Activated T-helper 1 cell treated with anti-CD3 and anti-CD28 coated beads, Interleukin-12 subunit alpha, Interleukin-12 subunit beta, Interleukin-2, Interleukin-4 antibody, amounts not matched to agents 30 ng/mL and 10 ng/mL and 1 ng/mL, durations not matched to agents 14 hours and 24 hours and 36 hours (primary cell): Measurements from ENCODE around the gene TBXA2R. TPM values are rescaled to one million over a fixed set of nuclear protein-coding genes. Genes with fewer than 3 reads are reported as not detected.
A peak's percentile ranks its signal among the peaks of the same experiment; 100 is the strongest.
"Not testable (repeated sequence)": the region's sequence is repeated elsewhere in the genome, so short reads cannot be mapped to it uniquely, and the experiment has no call there.

Experiments
- DNase-seq: peaks from one replicate; pipeline ENCODE4 v3.0.0; 2021; ENCODE audit warnings: low spot score
- H3K27ac Mint-ChIP-seq: one replicate; pipeline ENCODE4 v1.8.0; 2021; ENCODE audit warnings: mild to moderate bottlenecking, mixed read lengths
- H3K27me3 Mint-ChIP-seq: one replicate; pipeline ENCODE4 v1.8.0; 2022; ENCODE audit warnings: mild to moderate bottlenecking, moderate library complexity, mixed read lengths; ENCODE audit not compliant: insufficient read depth
- H3K36me3 Mint-ChIP-seq: one replicate; pipeline ENCODE4 v1.8.0; 2021; ENCODE audit warnings: low read depth, mixed read lengths
- H3K4me1 Mint-ChIP-seq: one replicate; pipeline ENCODE4 v1.8.0; 2021; ENCODE audit warnings: low read depth, mixed read lengths
- H3K4me3 Mint-ChIP-seq: one replicate; pipeline ENCODE4 v1.8.0; 2021; ENCODE audit warnings: mild to moderate bottlenecking, moderate library complexity, mixed read lengths
- H3K9me3 Mint-ChIP-seq: one replicate; pipeline ENCODE4 v1.8.0; 2021; ENCODE audit warnings: mixed read lengths
- intact Hi-C: fragments of 100-400 bp; cut with micrococcal nuclease; formaldehyde crosslinking; loops from one replicate; pipeline ENCODE4 v1.15.1; 2024
- total RNA-seq: library from RNA; stranded (reverse); gene quantifications from 2 replicates; pipeline ENCODE4 v1.2.3, GENCODE V29; 2022

Gene TBXA2R
- total RNA-seq, 1 donor from 2014 or later: 1.0 TPM

DNA sequence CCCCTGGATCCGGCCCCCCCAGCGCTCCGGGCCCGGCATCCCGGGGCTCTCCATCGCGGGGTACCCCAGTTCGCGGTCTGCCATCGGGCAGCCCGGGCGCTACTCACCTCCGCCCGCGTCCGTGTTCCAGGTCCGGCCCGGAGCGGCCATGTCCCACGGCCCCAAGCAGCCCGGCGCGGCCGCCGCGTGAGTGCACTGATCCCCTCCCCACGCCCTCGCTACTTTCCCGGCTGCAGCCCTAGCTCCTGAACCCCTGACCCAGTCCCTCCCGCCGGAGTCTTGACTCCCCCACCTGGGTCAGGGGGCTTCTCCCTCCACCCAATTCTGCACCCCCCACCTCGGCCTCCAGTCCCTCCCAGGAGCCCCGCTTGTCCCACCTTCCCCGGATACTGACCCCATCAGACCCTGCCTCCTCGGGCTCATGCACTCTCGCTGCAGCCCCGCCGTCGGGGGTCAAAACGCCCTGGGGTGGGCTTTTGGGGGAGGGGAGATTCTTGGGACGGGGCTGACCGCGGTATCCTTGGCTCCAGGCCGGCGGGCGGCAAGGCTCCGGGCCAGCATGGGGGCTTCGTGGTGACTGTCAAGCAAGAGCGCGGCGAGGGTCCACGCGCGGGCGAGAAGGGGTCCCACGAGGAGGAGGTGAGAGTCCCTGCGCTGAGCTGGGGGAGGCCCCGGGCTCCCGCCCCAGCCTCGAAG lies 33.4 kb downstream of the TBXA2R start:
- H3K27me3 Mint-ChIP-seq: peaks cover 2% of the 10 kb centered on the region
- DNase-seq: no peak

DNA sequence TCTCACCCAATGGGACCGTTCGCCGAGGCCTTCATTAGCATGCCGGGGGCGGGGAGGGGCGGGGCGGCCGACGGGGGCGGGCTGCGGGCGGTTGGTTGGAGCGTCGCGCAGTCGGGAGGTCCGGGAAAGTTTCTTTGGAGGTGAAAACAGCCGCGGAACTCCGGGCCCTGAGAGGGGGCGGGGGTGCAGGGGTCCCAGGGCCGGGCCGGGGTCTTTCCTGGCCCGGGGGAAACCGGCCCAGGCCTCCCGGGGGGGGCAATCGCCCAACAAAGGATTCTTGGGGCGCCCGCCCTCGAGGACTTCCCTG lies 33.9 kb downstream of the TBXA2R start, which contains the start of gene HMG20B:
TSS of gene HMG20B (plus strand) at position 90 of the 307 bp plus-strand sequence. CDS start 366 bp downstream, outside the sequence.
- peaks cover 2% of the 10 kb centered on the region for H3K27me3 Mint-ChIP-seq
- peaks cover 9% of the 10 kb centered on the region for H3K36me3 Mint-ChIP-seq
- peak within 1 kb of the TSS; percentile 75 for H3K27ac Mint-ChIP-seq
- H3K4me3 Mint-ChIP-seq: peak within 1 kb of the TSS; percentile 85
- H3K4me1 Mint-ChIP-seq: no peaks in the 10 kb centered on the region
- DNase-seq: no peak
- H3K9me3 Mint-ChIP-seq: no peaks in the 10 kb centered on the region
- intact Hi-C loops: loop anchor here (1.0 to 5.0 kb wide), 10 partner anchors 16 to 1921 kb away; partner anchors contain the start of genes FZR1, MFSD12, MPND and TCF3

More for the DNA sequence above, 33.4 kb downstream of the TBXA2R start:
- peaks cover 9% of the 10 kb centered on the region for H3K36me3 Mint-ChIP-seq
- no peaks in the 10 kb centered on the region for H3K4me1 Mint-ChIP-seq
- H3K4me3 Mint-ChIP-seq: peak overlapping the region; percentile 85
- peak overlapping the region; percentile 74 for H3K27ac Mint-ChIP-seq
- no peaks in the 10 kb centered on the region for H3K9me3 Mint-ChIP-seq
- intact Hi-C loops: loop anchor here (2.0 to 5.0 kb wide), 6 partner anchors 289 to 1921 kb away; partner anchors contain the start of genes MPND and TCF3

DNA sequence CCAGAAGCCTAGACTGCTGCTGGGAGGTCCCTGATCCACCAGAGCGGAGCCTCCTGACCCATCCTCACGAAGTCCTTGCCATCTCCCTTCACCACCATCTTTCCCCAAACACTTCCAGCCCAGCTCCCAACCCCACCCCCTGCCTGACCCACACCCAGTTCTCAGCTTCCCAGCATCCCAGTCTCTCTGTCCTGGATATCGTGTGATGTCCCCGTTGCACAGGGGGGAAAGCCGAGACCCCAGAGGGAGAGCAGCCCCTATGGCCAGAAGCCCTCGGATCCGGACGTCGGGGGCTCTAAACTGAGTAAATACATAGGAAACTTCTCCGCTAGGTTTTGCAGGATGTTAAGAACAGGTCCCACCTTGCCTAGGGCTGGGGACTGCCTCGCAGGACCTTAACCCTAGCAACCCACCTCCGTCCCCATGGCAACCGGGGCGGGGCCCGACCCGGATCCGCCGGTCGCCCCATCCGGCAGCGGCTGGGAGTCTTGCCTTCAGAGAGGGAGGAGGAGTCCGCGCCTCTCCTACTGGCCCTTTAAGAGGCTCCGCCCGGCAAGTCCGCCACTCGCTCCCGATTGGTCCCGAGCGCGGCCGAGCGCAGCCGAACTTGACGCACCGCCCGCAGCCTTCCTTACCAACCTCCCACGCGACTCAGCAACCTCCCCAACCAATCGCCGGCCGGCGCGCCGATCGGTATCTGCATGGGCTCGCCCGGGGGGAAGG lies 34.4 kb downstream of the TBXA2R start:
- intact Hi-C loops: loop anchor here (1.0 to 5.0 kb wide), 10 partner anchors 15 to 1920 kb away; partner anchors contain the start of genes FZR1, MFSD12, MPND and TCF3
- peak overlapping the region; percentile 75 for H3K27ac Mint-ChIP-seq
- peaks cover 9% of the 10 kb centered on the region for H3K36me3 Mint-ChIP-seq
- DNase-seq: peak; percentile 99
- no peaks in the 10 kb centered on the region for H3K4me1 Mint-ChIP-seq
- no peaks in the 10 kb centered on the region for H3K9me3 Mint-ChIP-seq
- peak overlapping the region; percentile 77 for H3K4me3 Mint-ChIP-seq
- H3K27me3 Mint-ChIP-seq: peaks cover 2% of the 10 kb centered on the region

DNA sequence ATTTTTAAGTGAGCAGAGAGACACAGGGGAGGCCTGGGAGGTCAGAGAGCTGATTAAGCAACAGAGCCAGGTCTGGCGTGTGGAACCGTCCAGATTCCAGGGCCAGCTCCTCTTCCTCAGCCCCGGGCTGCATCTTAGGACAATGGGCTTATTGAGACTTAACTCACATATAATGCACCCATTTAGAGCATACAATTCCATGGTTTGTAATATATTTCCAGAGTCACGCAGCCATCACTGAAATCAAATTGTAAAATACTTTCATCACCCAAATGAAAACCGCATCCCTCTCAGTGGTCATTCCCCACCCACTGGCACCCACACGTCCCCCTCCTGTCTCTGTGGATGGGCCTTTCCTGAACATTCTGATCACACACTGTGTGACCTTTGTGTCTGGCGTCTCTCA lies 36.1 kb downstream of the TBXA2R start:
- no peaks in the 10 kb centered on the region for H3K4me1 Mint-ChIP-seq
- H3K36me3 Mint-ChIP-seq: peaks cover 9% of the 10 kb centered on the region
- H3K9me3 Mint-ChIP-seq: no peaks in the 10 kb centered on the region
- intact Hi-C loops: loop anchor here (5.0 kb wide), 1 partner anchor 1918 kb away; the partner anchor contains the start of gene TCF3
- H3K27me3 Mint-ChIP-seq: peaks cover 2% of the 10 kb centered on the region
- H3K27ac Mint-ChIP-seq: no peak overlapping the region
- no peak for DNase-seq
- no peak overlapping the region for H3K4me3 Mint-ChIP-seq

DNA sequence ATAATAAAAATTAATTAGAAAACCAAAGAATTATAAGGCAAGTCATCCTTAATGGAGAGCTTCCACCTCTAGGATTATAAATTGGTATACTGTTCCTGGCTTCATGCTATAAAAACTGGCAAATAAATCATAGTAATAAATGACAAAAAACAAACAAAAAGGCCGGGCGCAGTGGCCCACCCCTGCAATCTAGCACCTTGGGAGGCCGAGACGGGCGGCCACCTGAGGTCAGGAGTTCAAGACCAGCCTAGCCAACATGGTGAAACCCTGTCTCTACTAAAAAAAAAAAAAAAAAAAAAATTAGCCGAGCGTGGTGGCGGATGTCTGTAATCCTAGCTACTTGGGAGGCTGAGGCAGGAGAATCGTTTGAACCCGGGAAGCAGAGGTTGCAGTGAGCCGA lies 36.6 kb downstream of the TBXA2R start:
- DNase-seq, H3K27me3 Mint-ChIP-seq, H3K36me3 Mint-ChIP-seq, H3K4me3 Mint-ChIP-seq, H3K4me1 Mint-ChIP-seq, H3K27ac Mint-ChIP-seq, H3K9me3 Mint-ChIP-seq: not testable (repeated sequence)
- intact Hi-C loops: loop anchor here (5.0 kb wide), 1 partner anchor 1918 kb away; the partner anchor contains the start of gene TCF3

DNA sequence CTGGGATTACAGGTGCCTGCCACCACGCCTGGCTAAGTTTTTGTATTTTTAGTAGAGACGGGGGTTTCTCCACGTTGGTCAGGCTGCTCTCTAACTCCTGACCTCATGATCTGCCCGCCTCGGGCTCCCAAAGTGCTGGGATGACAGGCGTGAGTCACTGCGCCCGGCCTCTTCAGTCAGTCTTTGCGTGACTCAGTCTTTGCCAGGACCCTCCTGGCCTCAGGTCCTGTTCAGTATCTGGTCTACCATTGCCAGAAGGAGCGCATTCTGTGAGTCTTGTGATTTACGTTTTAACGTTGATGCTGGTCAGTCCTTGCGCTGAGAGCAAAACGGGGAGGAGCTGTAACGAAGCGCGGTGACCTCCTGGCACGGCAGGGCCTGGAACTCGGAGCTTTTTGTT lies 41.5 kb downstream of the TBXA2R start:
- Mint-ChIP-seq H3K9me3 (no peaks in the 10 kb centered on the region), H3K36me3 (no peaks in the 10 kb centered on the region), H3K27ac (no peak overlapping the region), H3K4me3 (no peak overlapping the region), H3K4me1 (no peaks in the 10 kb centered on the region), H3K27me3 (peaks cover 1% of the 10 kb centered on the region)
- intact Hi-C loops: no loop called here
- DNase-seq: no peak

DNA sequence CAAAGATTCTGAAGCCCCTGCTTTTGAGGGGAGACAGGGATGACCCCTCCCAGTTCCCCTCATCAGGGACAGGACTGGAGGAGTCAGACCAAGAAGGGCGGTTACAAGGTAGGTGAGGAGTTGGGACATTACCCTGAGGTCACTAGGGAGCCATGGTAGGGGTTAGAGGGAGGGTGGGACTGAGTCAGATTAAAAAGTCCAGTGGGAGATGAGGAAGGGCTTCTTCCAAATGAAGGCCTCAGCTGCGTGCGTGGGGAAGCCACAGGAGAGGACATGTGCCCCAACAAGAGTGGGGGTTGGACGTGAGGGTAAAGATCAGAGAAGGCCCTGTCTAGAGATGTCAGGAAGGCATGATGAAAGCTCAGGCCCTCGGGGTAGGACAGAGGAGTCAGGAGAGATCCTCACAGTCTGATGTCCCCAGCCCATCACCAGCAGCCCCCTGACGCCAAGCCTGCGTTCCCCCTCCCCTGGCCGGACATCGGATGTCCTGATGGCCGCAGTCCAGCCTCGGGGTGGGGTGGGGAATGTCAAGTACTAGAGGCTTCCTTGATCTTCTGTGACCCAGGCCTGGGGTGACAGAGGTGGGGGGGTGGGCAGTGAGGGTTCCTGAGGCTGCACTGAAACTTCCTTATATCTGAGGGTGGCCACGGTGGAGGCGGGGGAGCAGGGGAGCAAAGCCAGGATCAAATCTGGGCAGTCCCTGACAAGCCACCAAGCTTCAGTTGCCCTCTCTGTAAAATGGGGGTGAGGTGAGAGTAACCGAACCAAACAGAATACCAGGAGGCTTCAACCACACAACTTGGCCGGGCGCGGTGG lies 42.8 kb downstream of the TBXA2R start:
- intact Hi-C loops: no loop called here
- Mint-ChIP-seq H3K4me1 (no peaks in the 10 kb centered on the region), H3K27me3 (peaks cover 1% of the 10 kb centered on the region), H3K9me3 (no peaks in the 10 kb centered on the region), H3K36me3 (no peaks in the 10 kb centered on the region), H3K4me3 (no peak overlapping the region), H3K27ac (no peak overlapping the region)
- DNase-seq: no peak

DNA sequence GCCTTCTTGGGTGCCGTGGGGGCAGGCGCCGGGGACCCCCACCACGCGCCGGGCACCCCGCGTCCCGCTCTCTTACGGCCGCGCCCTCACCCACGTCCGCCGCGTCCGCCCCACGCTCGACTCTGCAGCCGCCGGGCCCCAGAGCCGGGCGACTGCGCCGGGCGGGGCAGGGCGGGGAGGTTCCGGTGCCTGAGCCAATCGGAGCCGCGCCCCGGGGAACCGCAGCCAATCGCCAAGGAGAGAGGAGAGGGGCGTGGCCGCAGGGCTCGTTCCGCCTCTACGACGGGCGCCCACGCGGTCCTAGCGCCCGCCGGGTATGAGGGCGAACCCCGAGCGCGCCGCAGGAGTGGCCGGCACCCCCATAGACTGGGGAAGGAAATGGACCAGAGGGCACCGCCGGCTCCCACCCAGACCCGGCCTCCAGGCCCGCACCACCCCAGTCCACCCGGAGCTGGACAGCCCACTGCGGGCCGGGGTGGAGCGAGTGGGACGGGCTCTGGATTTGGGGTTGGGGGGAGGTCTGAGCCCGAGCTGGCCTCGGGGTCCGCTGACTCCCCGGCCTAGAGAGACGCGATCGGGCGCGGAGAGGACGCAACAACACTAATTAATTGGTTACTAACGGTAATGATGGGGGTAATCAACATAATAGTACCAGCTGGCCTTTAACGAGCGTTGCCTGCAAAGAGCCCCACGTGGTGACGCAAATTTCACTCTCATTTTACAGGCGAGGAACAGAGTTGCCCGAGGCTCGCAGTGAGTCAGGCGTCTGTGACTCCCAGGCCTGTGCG lies 49.0 kb downstream of the TBXA2R start, which contains the start of gene MFSD12:
TSS of gene MFSD12 (minus strand) at position 126 of the 788 bp plus-strand sequence. CDS start 183 bp downstream, outside the sequence.
- Mint-ChIP-seq H3K4me1 (peaks cover 32% of the 10 kb centered on the region), H3K27ac (peak within 1 kb of the TSS; percentile 84), H3K36me3 (peaks cover 10% of the 10 kb centered on the region), H3K9me3 (no peaks in the 10 kb centered on the region), H3K4me3 (peak within 1 kb of the TSS; percentile 96), H3K27me3 (no peaks in the 10 kb centered on the region)
- intact Hi-C loops: loop anchor here (1.0 to 5.0 kb wide), 5 partner anchors 15 to 775 kb away; partner anchors contain the start of genes APBA3, FZR1, HMG20B and MRPL54
- peak; percentile 96 for DNase-seq

DNA sequence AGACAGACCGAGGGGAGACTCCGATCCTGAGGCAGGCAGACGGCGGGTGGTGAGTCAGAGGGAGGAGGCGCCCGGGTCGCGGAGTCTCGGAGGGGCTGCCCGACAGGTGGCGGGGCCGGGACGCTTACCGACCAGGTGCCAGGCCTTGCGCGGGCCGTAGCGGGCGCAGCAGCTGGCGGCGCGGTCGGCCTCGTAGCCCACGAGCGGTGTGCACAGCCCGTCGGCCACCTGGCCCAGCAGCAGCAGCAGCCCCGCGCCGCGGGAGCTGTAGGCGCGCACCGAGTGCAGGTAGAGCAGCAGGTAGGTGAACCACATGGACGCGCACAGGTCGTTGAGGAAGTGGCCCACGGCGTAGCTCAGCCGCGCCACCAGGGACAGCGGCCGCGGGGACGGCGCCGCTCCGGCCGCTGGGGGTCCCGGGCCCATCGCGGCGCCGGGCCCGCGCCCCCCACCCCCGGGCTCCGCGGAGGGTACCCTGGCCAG lies 49.7 kb downstream of the TBXA2R start:
- peak; percentile 41 for DNase-seq
- Mint-ChIP-seq H3K4me3 (peak overlapping the region; percentile 96), H3K36me3 (peaks cover 10% of the 10 kb centered on the region), H3K27me3 (no peaks in the 10 kb centered on the region), H3K27ac (peak overlapping the region; percentile 84), H3K4me1 (peaks cover 32% of the 10 kb centered on the region), H3K9me3 (no peaks in the 10 kb centered on the region)
- intact Hi-C loops: loop anchor here (1.0 to 5.0 kb wide), 5 partner anchors 15 to 774 kb away; partner anchors contain the start of genes APBA3, FZR1, HMG20B and MRPL54

DNA sequence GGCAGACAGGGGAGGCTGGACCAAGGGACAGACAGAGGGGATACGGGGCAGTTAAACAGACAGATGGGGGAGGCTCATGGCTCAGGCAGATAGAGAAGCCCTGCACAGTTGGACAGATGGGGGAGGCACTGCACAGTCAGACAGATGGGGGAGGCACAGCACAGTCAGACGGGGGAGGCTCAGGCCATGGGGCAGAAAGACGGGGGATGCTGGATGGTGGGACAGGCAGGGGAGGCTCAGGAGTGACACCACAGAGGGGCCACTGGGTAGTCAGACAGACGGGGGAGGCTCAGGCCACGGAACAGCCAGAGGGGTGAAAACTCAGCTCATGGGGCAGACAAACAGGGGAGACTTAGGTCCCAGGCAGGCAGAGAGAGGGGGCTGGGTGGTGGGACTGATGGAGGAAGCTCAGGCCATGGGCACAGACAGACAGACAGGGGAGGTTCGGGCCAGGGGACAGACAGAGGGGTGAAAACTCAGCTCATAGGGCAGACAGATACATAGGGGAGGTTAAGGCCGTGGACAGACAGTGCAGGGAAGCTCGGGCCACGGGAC lies 50.2 kb downstream of the TBXA2R start:
- no peak for DNase-seq
- Mint-ChIP-seq H3K36me3 (peaks cover 10% of the 10 kb centered on the region), H3K4me1 (peaks cover 36% of the 10 kb centered on the region), H3K27me3 (no peaks in the 10 kb centered on the region), H3K4me3 (peak overlapping the region; percentile 96), H3K9me3 (no peaks in the 10 kb centered on the region), H3K27ac (peak overlapping the region; percentile 84)
- intact Hi-C loops: loop anchor here (2.0 to 5.0 kb wide), 2 partner anchors 206 to 774 kb away; partner anchors contain the start of genes APBA3, MRPL54 and SGTA

DNA sequence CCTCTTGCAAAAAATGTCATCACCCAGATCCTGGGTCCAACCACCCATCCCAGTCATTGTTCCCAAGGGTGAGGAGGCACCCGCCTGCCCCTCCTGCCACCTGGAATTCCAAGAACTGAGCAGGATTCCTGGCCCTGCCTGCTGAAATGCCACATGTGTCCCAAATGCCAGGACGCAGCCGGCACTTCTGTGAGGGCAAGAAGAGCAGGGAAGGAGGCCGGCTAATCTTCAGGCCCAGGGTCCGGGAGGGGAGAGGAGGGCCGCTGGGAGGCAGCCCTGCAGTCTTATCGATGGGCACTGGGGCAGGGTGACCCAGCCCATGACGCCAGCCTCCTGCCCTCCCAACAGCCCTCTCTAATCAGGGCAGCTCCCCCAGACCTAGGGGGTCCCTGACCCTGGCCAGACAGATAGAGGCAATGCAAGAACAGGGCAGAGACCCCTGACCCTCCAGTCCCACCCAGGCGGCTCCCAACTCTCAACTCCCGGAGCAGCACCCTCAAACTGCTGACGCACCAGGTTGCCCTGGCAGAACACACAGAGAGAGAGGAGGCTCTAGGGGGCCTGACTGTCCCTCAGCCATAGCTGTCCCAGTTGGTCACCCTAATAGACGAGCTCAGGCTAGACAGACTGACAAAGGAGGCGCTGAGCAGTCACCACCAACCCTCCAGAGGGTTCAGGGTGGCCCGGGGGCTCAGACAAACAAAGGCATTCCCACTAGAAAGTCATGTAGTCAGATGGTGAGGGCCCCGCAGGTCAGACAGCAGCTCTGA lies 50.8 kb downstream of the TBXA2R start:
- Mint-ChIP-seq H3K4me3 (peak overlapping the region; percentile 96), H3K9me3 (no peaks in the 10 kb centered on the region), H3K36me3 (peaks cover 10% of the 10 kb centered on the region), H3K4me1 (peaks cover 36% of the 10 kb centered on the region), H3K27me3 (no peaks in the 10 kb centered on the region), H3K27ac (peak overlapping the region; percentile 84)
- intact Hi-C loops: loop anchor here (2.0 to 5.0 kb wide), 2 partner anchors 206 to 773 kb away; partner anchors contain the start of genes APBA3, MRPL54 and SGTA
- no peak for DNase-seq
